K562 (cell line): Measurements from ENCODE around the gene SNAI1. TPM values are rescaled to one million over a fixed set of nuclear protein-coding genes. Genes with fewer than 3 reads are reported as not detected.

Source experiments
- ATAC-seq: fragments of 200-7000 bp; cut with Tn5 transposase; 3 replicates; pipeline ENCODE4 v1.9.1; 2020; ENCODE audit warnings: moderate library complexity
- BruUV-seq: library from RNA; stranded (reverse); fragments of 400-500 nt; replicated peaks from 2 replicates; lab custom pipeline; 2021; lab: Mats Ljungman, UMichigan
- CTCF ChIA-PET: fragments of 300-600 bp; formaldehyde crosslinking; extraction: SDS; loops from one replicate; lab custom pipeline; 2021; ENCODE audit warnings: low intra/inter-chr PET ratio; lab: Yijun Ruan, JAX
- POLR2A ChIA-PET: fragments of 300-600, 350-650 bp; sonication (Branson Sonifier 250); formaldehyde crosslinking; extraction: SDS; loops from one replicate; lab custom pipeline; 2021; ENCODE audit warnings: antibody characterized with exemption, inconsistent platforms; lab: Yijun Ruan, JAX
- DNase-seq, 4 experiments: peaks; one replicate each; pipeline versions ENCODE4 v3.0.0 to v3.0.0-alpha.2; 2011 to 2018; ENCODE audit warnings: low spot score in 3 of 4, mixed read lengths in 3 of 4; ENCODE audit errors: extremely low read depth in 1 of 4
- FAIRE-seq: peaks from 2 replicates; lab custom pipeline; 2011; peaks lifted over from hg19 to GRCh38; lab: Jason Lieb, UNC
- H2AFZ ChIP-seq: 2 replicates; pipeline ENCODE4 v1.6.0; 2011; ENCODE audit warnings: low read depth, low read length, control low read depth, inconsistent platforms
- H3K27ac ChIP-seq: fragments of 200-600 bp; 3 replicates; pipeline ENCODE4 v1.8.0; 2011; ENCODE audit warnings: low read depth, mild to moderate bottlenecking, control low read depth, inconsistent platforms, low read length, moderate library complexity, mixed read lengths; ENCODE audit errors: extremely low read depth
- H3K27me3 ChIP-seq, 2 experiments: fragments of 300-600 bp in 1 of 2; 2 replicates in 1 of 2; 3 replicates in 1 of 2; pipeline versions ENCODE4 v1.6.0 to v1.8.0; 2011; ENCODE audit warnings: inconsistent platforms in 2 of 2, low read length in 2 of 2, mild to moderate bottlenecking in 1 of 2, mixed read lengths in 1 of 2, moderate library complexity in 1 of 2; ENCODE audit not compliant: control insufficient read depth in 2 of 2, insufficient read depth in 2 of 2
- H3K36me3 ChIP-seq: fragments of 300-600 bp; 3 replicates; pipeline ENCODE4 v1.8.0; 2011; ENCODE audit warnings: mild to moderate bottlenecking, low read length, inconsistent platforms; ENCODE audit not compliant: control insufficient read depth, insufficient read depth
- H3K4me1 ChIP-seq, 2 experiments: fragments of 200-600 bp in 1 of 2; replicated peaks in 1 of 2; 2 replicates in 1 of 2; 3 replicates in 1 of 2; pipeline versions ENCODE4 v1.5.1 to v1.8.0; 2011; ENCODE audit warnings: inconsistent platforms in 2 of 2, low read length in 2 of 2, mild to moderate bottlenecking in 1 of 2, mixed read lengths in 1 of 2, moderate library complexity in 1 of 2; ENCODE audit not compliant: control insufficient read depth in 2 of 2, insufficient read depth in 2 of 2
- H3K4me2 ChIP-seq: 2 replicates; pipeline ENCODE4 v1.6.1; 2011; ENCODE audit warnings: low read length, control low read depth, inconsistent platforms, mixed read lengths; ENCODE audit not compliant: insufficient read depth
- H3K4me3 ChIP-seq: fragments of 200-600 bp; sonication (generic), shearing (Covaris generic); 2 replicates; pipeline ENCODE4 v1.5.1; 2016; ENCODE audit warnings: control low read depth, inconsistent platforms
- H3K79me2 ChIP-seq: fragments of 200-600 bp; 3 replicates; pipeline ENCODE4 v1.8.0; 2011; ENCODE audit warnings: low read length, inconsistent platforms; ENCODE audit not compliant: control insufficient read depth, insufficient read depth
- H3K9ac ChIP-seq, 2 experiments: 2 replicates each; pipeline versions ENCODE4 v1.6.0 to v1.6.1; 2011; ENCODE audit warnings: low read depth in 2 of 2, low read length in 2 of 2, control low read depth in 1 of 2, inconsistent platforms in 1 of 2, mild to moderate bottlenecking in 1 of 2, mixed read lengths in 1 of 2; ENCODE audit not compliant: insufficient read depth in 1 of 2
- H3K9me1 ChIP-seq: one replicate; pipeline ENCODE4 v1.6.0; 2011; ENCODE audit warnings: inconsistent platforms, mild to moderate bottlenecking, low read length, moderate library complexity; ENCODE audit not compliant: control insufficient read depth, insufficient read depth
- H3K9me3 ChIP-seq: replicated peaks from 2 replicates; pipeline ENCODE4 v1.5.1; 2011; ENCODE audit warnings: low read depth, low read length, inconsistent platforms; ENCODE audit not compliant: control insufficient read depth, insufficient read depth
- H4K20me1 ChIP-seq: replicated peaks from 2 replicates; pipeline ENCODE4 v1.6.1; 2011; ENCODE audit warnings: low read length, inconsistent platforms, mixed read lengths; ENCODE audit not compliant: control insufficient read depth, insufficient read depth
- CC2D1A ChIP-seq: fragments of 450-650 bp; IDR thresholded peaks from 2 replicates; pipeline ENCODE4 v1.6.1; 2017; ENCODE audit warnings: mild to moderate bottlenecking
- CEBPZ ChIP-seq: fragments of 150-350 bp; IDR thresholded peaks from 2 replicates; pipeline ENCODE4 v1.6.1; 2014; ENCODE audit warnings: low read depth, mild to moderate bottlenecking, low read length, borderline replicate concordance
- CXXC5 ChIP-seq: fragments of 250-450 bp; sonication (Bioruptor Pico); IDR thresholded peaks from 2 replicates; pipeline ENCODE4 v1.8.0; 2022; ENCODE audit warnings: inconsistent platforms, mild to moderate bottlenecking, moderate library complexity
- ERF ChIP-seq: fragments of 450-650 bp; formaldehyde crosslinking; IDR thresholded peaks from 2 replicates; pipeline ENCODE4 v1.4.0; 2020; ENCODE audit warnings: mild to moderate bottlenecking, mixed read lengths
- FOXK1 ChIP-seq: sonication (generic); formaldehyde crosslinking; IDR thresholded peaks from 2 replicates; pipeline ENCODE4 v1.8.0; 2022; ENCODE audit warnings: missing genetic modification reagents, mild to moderate bottlenecking, borderline replicate concordance
- HDAC8 ChIP-seq: fragments of 450-650 bp; IDR thresholded peaks from 2 replicates; pipeline ENCODE4 v1.6.1; 2016; ENCODE audit warnings: mild to moderate bottlenecking, missing genetic modification characterization, moderate library complexity, missing compliant biosample characterization
- HNRNPK ChIP-seq: fragments of 200-400 bp; formaldehyde crosslinking; IDR thresholded peaks from one replicate; pipeline ENCODE4 v1.6.1; 2018; ENCODE audit warnings: mild to moderate bottlenecking, low read depth, low read length; ENCODE audit not compliant: poor library complexity, severe bottlenecking
- KAT2B ChIP-seq: IDR thresholded peaks from one replicate; pipeline ENCODE4 v1.6.1; 2012; ENCODE audit warnings: low read depth, mild to moderate bottlenecking, control low read depth, inconsistent platforms, low read length, moderate library complexity
- MCM3 ChIP-seq: fragments of 450-650 bp; IDR thresholded peaks from 2 replicates; pipeline ENCODE4 v1.6.1; 2016
- NCOR1 ChIP-seq: fragments of 450-650 bp; IDR thresholded peaks from 2 replicates; pipeline ENCODE4 v1.6.1; 2016; ENCODE audit warnings: mild to moderate bottlenecking, moderate library complexity
- POLR2A ChIP-seq: fragments of 450-650 bp; conservative IDR thresholded peaks from 2 replicates; pipeline ENCODE4 v1.6.1; 2016
- RBM17 ChIP-seq: fragments of 200-400 bp; formaldehyde crosslinking; IDR thresholded peaks from 2 replicates; pipeline ENCODE4 v1.6.1; 2017; ENCODE audit warnings: low read depth, mild to moderate bottlenecking, low read length, borderline replicate concordance
- TCF7L2 ChIP-seq: fragments of 150-350 bp; IDR thresholded peaks from 2 replicates; pipeline ENCODE4 v1.6.1; 2016; ENCODE audit warnings: low read depth, mild to moderate bottlenecking, low read length, moderate library complexity
- TRIM24 ChIP-seq, 2 experiments: fragments of 450-650 bp; IDR thresholded peaks; 2 replicates each; pipeline ENCODE4 v1.6.1; 2016
- ZNF124 ChIP-seq: sonication (generic); formaldehyde crosslinking; IDR thresholded peaks from 2 replicates; pipeline ENCODE4 v1.8.1; 2022; ENCODE audit warnings: missing genetic modification reagents
- ZNF444 ChIP-seq: fragments of 250-450 bp; sonication (Bioruptor Pico); IDR thresholded peaks from 2 replicates; pipeline ENCODE4 v1.4.0; 2020; ENCODE audit warnings: mild to moderate bottlenecking, moderate library complexity
- ZNF512 ChIP-seq: IDR thresholded peaks from 2 replicates; pipeline ENCODE4 v1.6.1; 2016; ENCODE audit warnings: missing genetic modification characterization, missing compliant biosample characterization
- ZNF586 ChIP-seq: fragments of 450-650 bp; formaldehyde crosslinking; conservative IDR thresholded peaks from 2 replicates; pipeline ENCODE4 v1.4.0; 2020; ENCODE audit warnings: mild to moderate bottlenecking, moderate library complexity
- WGBS: fragments of 100-300 bp; shearing (Covaris generic); methylation state at CpG from one replicate; pipeline ENCODE4 v1.1.6; 2016; ENCODE audit warnings: low coverage, mixed read lengths; ENCODE audit not compliant: insufficient coverage; ENCODE audit errors: missing lambda C conversion rate; 5-methylcytosine and 5-hydroxymethylcytosine counted together
- in situ Hi-C: fragments of 300-500 bp; cut with MboI; formaldehyde crosslinking; loops from 4 replicates; pipeline ENCODE4 v1.15.0; 2018; ENCODE audit warnings: inconsistent platforms, mixed read lengths
- intact Hi-C: fragments of 100-400 bp; cut with micrococcal nuclease; formaldehyde crosslinking; loops from 2 replicates; pipeline ENCODE4 v1.14.2; 2022
- polyA plus RNA-seq, 8 experiments: library from polyadenylated mRNA; depleted of rRNA in 4 of 8; stranded (reverse) in 5 of 8; unstranded in 3 of 8; fragments of >200 nt; fragmentation: Nextera tagmentation in 2 of 8; fragmentation: Illumina TruSeq in 1 of 8; extraction: Ambion mirVana in 2 of 8; extraction: Trizol in 1 of 8; gene quantifications; 2 replicates each; pipeline versions ENCODE4 v1.2.1 to v1.2.3, GENCODE V29; 2011 to 2014; ENCODE audit warnings: inconsistent platforms in 1 of 8, missing spikeins in 1 of 8
- total RNA-seq, 7 experiments: library from RNA; depleted of rRNA in 6 of 7; stranded (reverse); fragments of >200 nt in 6 of 7; fragmentation: Illumina TruSeq in 2 of 7; extraction: Trizol in 2 of 7; gene quantifications; 2 replicates each; pipeline versions ENCODE4 v1.2.1 to v1.2.3, GENCODE V29; 2011 to 2021; ENCODE audit warnings: low replicate concordance in 1 of 7

Gene SNAI1
- total and polyA plus RNA-seq, 9 of the 15 experiments (the other 6 are each of a cell fraction or from before 2014, with no cell fraction given), result 0.32 to 11.6 (median 2.0) TPM

GRCh38 chr20:50007369-50007768 lies 24.6 kb downstream of the SNAI1 start (continued):
- TF ChIP-seq CEBPZ (no peak), MCM3 (no peak)
- TF ChIP-seq, all 486 proteins: peak for 2

- H3K27ac ChIP-seq, result no peak overlapping the region
- BruUV-seq, result no TSS peak
- no peaks in the 10 kb centered on the region for H3K9me3 ChIP-seq
- CTCF ChIA-PET, result no interaction called here
- WGBS, result 62% methylated on average over 3 of the region's 3 CpGs
- intact Hi-C loops (no loop called here), in situ Hi-C loops (no loop called here)
- no peak overlapping the region for H3K9ac ChIP-seq
- H3K9me1 ChIP-seq, result no peaks in the 10 kb centered on the region
- no peak overlapping the region for H3K4me3 ChIP-seq
- no peaks in the 10 kb centered on the region for H3K36me3 ChIP-seq
- no peaks in the 10 kb centered on the region for H4K20me1 ChIP-seq
- DNase-seq (no peak), ATAC-seq (no peak), FAIRE-seq (no peak)
- H2AFZ ChIP-seq, result no peak overlapping the region
- H3K4me1 ChIP-seq, result peaks cover 13 to 23% of the 10 kb centered on the region in 2 experiments
- no peaks in the 10 kb centered on the region for H3K27me3 ChIP-seq
- no peaks in the 10 kb centered on the region for H3K79me2 ChIP-seq
- TF ChIP-seq ZNF444 (no peak), CC2D1A (no peak), ERF (no peak), FOXK1 (CRISPR knock-in tag) (no peak), KAT2B (no peak), CXXC5 (CRISPR knock-in tag) (no peak), RBM17 (no peak), HDAC8 (tag) (no peak), ZNF586 (CRISPR knock-in tag) (no peak), TRIM24 (IDR thresholded peaks at IDR 0.05) (no peak), NCOR1 (no peak), ZNF512 (tag) (no peak), ZNF124 (CRISPR knock-in tag) (no peak), HNRNPK (no peak), POLR2A (no peak), TCF7L2 (no peak)
- no peak overlapping the region for H3K4me2 ChIP-seq
- POLR2A ChIA-PET, result interaction anchor here (0.7 to 5.4 kb wide), 2 partner anchors 19 to 23 kb away, joined by 3 to 40 read pairs; no protein-coding TSS in a partner anchor
Measured at GRCh38 chr20:50008007-50008406, 25.2 kb downstream of the SNAI1 start.
